ENCODE measurements around the gene PRDM2.

The PRDM2 gene

DNA sequence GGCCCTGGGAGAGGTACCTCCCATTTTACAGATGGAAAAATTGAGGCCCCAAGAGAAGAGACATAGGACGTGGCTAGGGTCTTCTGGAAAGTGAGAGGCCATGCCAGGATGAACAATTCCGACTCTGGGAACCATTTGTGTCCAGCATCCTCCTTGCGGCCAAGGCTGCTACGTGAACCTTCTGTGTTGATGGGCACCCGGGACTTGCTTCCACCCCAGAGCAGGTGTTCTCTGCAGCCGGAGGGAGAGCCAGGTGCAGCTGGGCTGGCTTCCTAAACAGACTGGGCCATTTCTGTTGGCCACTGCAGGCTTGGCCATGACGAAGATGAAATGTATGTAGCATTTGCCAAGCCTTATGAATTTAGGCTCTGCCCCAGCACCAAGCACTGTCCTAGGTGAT is 118.9 kb downstream of the PRDM2 start:
- H3K4me1 ChIP-seq (ENCODE audit: control extremely low read depth in 1 of 4, control insufficient read depth in 4 of 4, insufficient read depth in 4 of 4, low read length in 3 of 4): no peaks in the 10 kb centered on the region
- H3K27me3 ChIP-seq (replicated peaks in 2 of 5; ENCODE audit: control insufficient read depth in 4 of 5, insufficient read depth in 5 of 5, low read length in 4 of 5): no peaks in the 10 kb centered on the region
- CTCF ChIA-PET: interaction anchor here (1.1 kb wide), 1 partner anchor 10 kb away, joined by 3 read pairs; no protein-coding TSS in a partner anchor
- WGBS (ENCODE audit: insufficient coverage): 98% methylated on average over 7 of the region's 7 CpGs
- DNase-seq: no peak
- H3K9me3 ChIP-seq (ENCODE audit: control extremely low read depth in 1 of 5, control insufficient read depth in 4 of 5, insufficient read depth in 2 of 5, low read depth in 1 of 5, low read length in 4 of 5): no peaks in the 10 kb centered on the region
- H3K27ac ChIP-seq (ENCODE audit: insufficient read depth in 1 of 2, low read depth in 1 of 2, low read length in 2 of 2, poor library complexity in 1 of 2, severe bottlenecking in 2 of 2): no peak overlapping the region
- H3K4me3 ChIP-seq (ENCODE audit: control insufficient read depth in 1 of 7, extremely low read depth in 1 of 7, insufficient read depth in 4 of 7, low read depth in 2 of 7, low read length in 6 of 7): no peak overlapping the region
- peaks cover 0 to 11% (median 5%) of the 10 kb centered on the region in 4 experiments for H3K36me3 ChIP-seq (ENCODE audit: control insufficient read depth in 4 of 4, insufficient read depth in 4 of 4, low read length in 3 of 4)
- POLR2A ChIA-PET: interaction anchor here (0.6 kb wide), 1 partner anchor 105 kb away, joined by 4 read pairs; no protein-coding TSS in a partner anchor

GRCh38 chr1:13819642-13820041 is 119.7 kb downstream of the PRDM2 start:
- ChIA-PET POLR2A (no interaction called here), CTCF (interaction anchor here (1.1 kb wide), 1 partner anchor 9 kb away, joined by 3 read pairs; no protein-coding TSS in a partner anchor)
- Histone ChIP-seq H3K27ac (ENCODE audit: insufficient read depth in 1 of 2, low read depth in 1 of 2, low read length in 2 of 2, poor library complexity in 1 of 2, severe bottlenecking in 2 of 2) (no peak overlapping the region), H3K4me1 (ENCODE audit: control extremely low read depth in 1 of 4, control insufficient read depth in 4 of 4, insufficient read depth in 4 of 4, low read length in 3 of 4) (no peaks in the 10 kb centered on the region), H3K9me3 (ENCODE audit: control extremely low read depth in 1 of 5, control insufficient read depth in 4 of 5, insufficient read depth in 2 of 5, low read depth in 1 of 5, low read length in 4 of 5) (no peaks in the 10 kb centered on the region), H3K4me3 (ENCODE audit: control insufficient read depth in 1 of 7, extremely low read depth in 1 of 7, insufficient read depth in 4 of 7, low read depth in 2 of 7, low read length in 6 of 7) (no peak overlapping the region), H3K36me3 (ENCODE audit: control insufficient read depth in 4 of 4, insufficient read depth in 4 of 4, low read length in 3 of 4) (peaks cover 0 to 11% (median 5%) of the 10 kb centered on the region in 4 experiments), H3K27me3 (replicated peaks in 2 of 5; ENCODE audit: control insufficient read depth in 4 of 5, insufficient read depth in 5 of 5, low read length in 4 of 5) (no peaks in the 10 kb centered on the region)
- WGBS (ENCODE audit: insufficient coverage): 100% methylated on average over 1 of the region's 5 CpGs
- no peak for DNase-seq

GRCh38 chr1:13820055-13820454 is 120.1 kb downstream of the PRDM2 start:
- whole genome bisulfite sequencing (ENCODE audit: insufficient coverage): 96% methylated on average over 13 of the region's 13 CpGs
- Histone ChIP-seq H3K9me3 (ENCODE audit: control extremely low read depth in 1 of 5, control insufficient read depth in 4 of 5, insufficient read depth in 2 of 5, low read depth in 1 of 5, low read length in 4 of 5) (no peaks in the 10 kb centered on the region), H3K27ac (ENCODE audit: insufficient read depth in 1 of 2, low read depth in 1 of 2, low read length in 2 of 2, poor library complexity in 1 of 2, severe bottlenecking in 2 of 2) (no peak overlapping the region), H3K36me3 (ENCODE audit: control insufficient read depth in 4 of 4, insufficient read depth in 4 of 4, low read length in 3 of 4) (peaks cover 0 to 11% (median 5%) of the 10 kb centered on the region in 4 experiments), H3K27me3 (replicated peaks in 2 of 5; ENCODE audit: control insufficient read depth in 4 of 5, insufficient read depth in 5 of 5, low read length in 4 of 5) (no peaks in the 10 kb centered on the region), H3K4me3 (ENCODE audit: control insufficient read depth in 1 of 7, extremely low read depth in 1 of 7, insufficient read depth in 4 of 7, low read depth in 2 of 7, low read length in 6 of 7) (no peak overlapping the region), H3K4me1 (ENCODE audit: control extremely low read depth in 1 of 4, control insufficient read depth in 4 of 4, insufficient read depth in 4 of 4, low read length in 3 of 4) (no peaks in the 10 kb centered on the region)
- ChIA-PET POLR2A (no interaction called here), CTCF (interaction anchor here (1.1 kb wide), 1 partner anchor 8 kb away, joined by 3 read pairs; no protein-coding TSS in a partner anchor)
- no peak for DNase-seq

- Histone ChIP-seq H3K27ac (ENCODE audit: insufficient read depth in 1 of 2, low read depth in 1 of 2, low read length in 2 of 2, poor library complexity in 1 of 2, severe bottlenecking in 2 of 2) (no peak overlapping the region), H3K4me3 (ENCODE audit: control insufficient read depth in 1 of 7, extremely low read depth in 1 of 7, insufficient read depth in 4 of 7, low read depth in 2 of 7, low read length in 6 of 7) (no peak overlapping the region), H3K27me3 (replicated peaks in 2 of 5; ENCODE audit: control insufficient read depth in 4 of 5, insufficient read depth in 5 of 5, low read length in 4 of 5) (no peaks in the 10 kb centered on the region), H3K4me1 (ENCODE audit: control extremely low read depth in 1 of 4, control insufficient read depth in 4 of 4, insufficient read depth in 4 of 4, low read length in 3 of 4) (no peaks in the 10 kb centered on the region), H3K9me3 (ENCODE audit: control extremely low read depth in 1 of 5, control insufficient read depth in 4 of 5, insufficient read depth in 2 of 5, low read depth in 1 of 5, low read length in 4 of 5) (no peaks in the 10 kb centered on the region), H3K36me3 (ENCODE audit: control insufficient read depth in 4 of 4, insufficient read depth in 4 of 4, low read length in 3 of 4) (peaks cover 0 to 11% (median 5%) of the 10 kb centered on the region in 4 experiments)
- 100% methylated on average over 3 of the region's 8 CpGs for WGBS (ENCODE audit: insufficient coverage)
- ChIA-PET CTCF (no interaction called here), POLR2A (no interaction called here)
- DNase-seq: no peak
Observed at GRCh38 chr1:13820456-13820855, 120.5 kb downstream of the PRDM2 start.

DNA sequence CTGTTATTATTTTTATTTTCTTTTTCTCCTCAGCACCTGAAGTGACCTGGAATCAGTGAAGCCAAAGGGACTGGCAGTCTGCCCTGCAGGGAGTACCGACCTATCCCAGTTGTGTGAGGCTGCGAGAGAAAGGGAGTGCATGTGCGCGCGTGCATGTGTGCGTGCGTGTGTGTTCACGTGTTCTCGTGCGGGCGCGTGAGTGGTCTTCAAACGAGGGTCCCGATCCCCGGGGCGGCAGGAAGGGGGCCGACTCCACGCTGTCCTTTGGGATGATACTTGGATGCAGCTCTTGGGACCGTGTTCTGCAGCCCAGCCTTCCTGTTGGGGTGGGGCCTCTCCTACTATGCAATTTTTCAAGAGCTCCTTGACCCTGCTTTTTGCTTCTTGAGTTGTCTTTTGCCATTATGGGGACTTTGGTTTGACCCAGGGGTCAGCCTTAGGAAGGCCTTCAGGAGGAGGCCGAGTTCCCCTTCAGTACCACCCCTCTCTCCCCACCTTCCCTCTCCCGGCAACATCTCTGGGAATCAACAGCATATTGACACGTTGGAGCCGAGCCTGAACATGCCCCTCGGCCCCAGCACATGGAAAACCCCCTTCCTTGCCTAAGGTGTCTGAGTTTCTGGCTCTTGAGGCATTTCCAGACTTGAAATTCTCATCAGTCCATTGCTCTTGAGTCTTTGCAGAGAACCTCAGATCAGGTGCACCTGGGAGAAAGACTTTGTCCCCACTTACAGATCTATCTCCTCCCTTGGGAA is 123.3 kb downstream of the PRDM2 start:
- WGBS (ENCODE audit: insufficient coverage): 98% methylated on average over 21 of the region's 24 CpGs
- DNase-seq: no peak
- Histone ChIP-seq H3K27ac (ENCODE audit: insufficient read depth in 1 of 2, low read depth in 1 of 2, low read length in 2 of 2, poor library complexity in 1 of 2, severe bottlenecking in 2 of 2) (no peak overlapping the region), H3K36me3 (ENCODE audit: control insufficient read depth in 4 of 4, insufficient read depth in 4 of 4, low read length in 3 of 4) (peaks cover 0 to 11% (median 1%) of the 10 kb centered on the region in 4 experiments), H3K4me1 (ENCODE audit: control extremely low read depth in 1 of 4, control insufficient read depth in 4 of 4, insufficient read depth in 4 of 4, low read length in 3 of 4) (no peaks in the 10 kb centered on the region), H3K4me3 (ENCODE audit: control insufficient read depth in 1 of 7, extremely low read depth in 1 of 7, insufficient read depth in 4 of 7, low read depth in 2 of 7, low read length in 6 of 7) (no peak overlapping the region), H3K27me3 (replicated peaks in 2 of 5; ENCODE audit: control insufficient read depth in 4 of 5, insufficient read depth in 5 of 5, low read length in 4 of 5) (peaks cover 0 to 2% (median 0%) of the 10 kb centered on the region in 5 experiments), H3K9me3 (ENCODE audit: control extremely low read depth in 1 of 5, control insufficient read depth in 4 of 5, insufficient read depth in 2 of 5, low read depth in 1 of 5, low read length in 4 of 5) (no peaks in the 10 kb centered on the region)
- ChIA-PET CTCF (no interaction called here), POLR2A (no interaction called here)

DNA sequence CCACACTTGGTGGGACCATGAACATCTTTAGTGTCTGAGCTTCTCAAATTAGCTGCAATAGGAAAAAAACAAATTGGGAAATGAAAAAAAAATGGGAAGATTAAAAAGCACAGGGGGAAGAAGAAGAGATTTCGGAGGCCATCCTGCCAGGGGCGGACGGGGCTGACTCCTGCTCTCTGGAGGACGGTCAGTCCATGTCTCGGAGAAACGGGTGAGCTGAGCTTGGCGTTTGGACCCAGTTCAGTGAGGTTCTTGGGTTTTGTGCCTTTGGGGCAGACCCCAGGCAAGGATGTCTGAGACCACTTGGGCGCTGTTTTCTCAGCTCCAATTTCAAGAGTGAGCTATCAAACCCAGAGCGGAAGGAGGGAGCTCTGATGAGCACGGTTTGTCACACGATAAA is 123.9 kb downstream of the PRDM2 start:
- Histone ChIP-seq H3K36me3 (ENCODE audit: control insufficient read depth in 4 of 4, insufficient read depth in 4 of 4, low read length in 3 of 4) (peaks cover 0 to 11% (median 1%) of the 10 kb centered on the region in 4 experiments), H3K4me3 (ENCODE audit: control insufficient read depth in 1 of 7, extremely low read depth in 1 of 7, insufficient read depth in 4 of 7, low read depth in 2 of 7, low read length in 6 of 7) (no peak overlapping the region), H3K4me1 (ENCODE audit: control extremely low read depth in 1 of 4, control insufficient read depth in 4 of 4, insufficient read depth in 4 of 4, low read length in 3 of 4) (no peaks in the 10 kb centered on the region), H3K27ac (ENCODE audit: insufficient read depth in 1 of 2, low read depth in 1 of 2, low read length in 2 of 2, poor library complexity in 1 of 2, severe bottlenecking in 2 of 2) (no peak overlapping the region), H3K27me3 (replicated peaks in 2 of 5; ENCODE audit: control insufficient read depth in 4 of 5, insufficient read depth in 5 of 5, low read length in 4 of 5) (peaks cover 0 to 6% (median 2%) of the 10 kb centered on the region in 5 experiments), H3K9me3 (ENCODE audit: control extremely low read depth in 1 of 5, control insufficient read depth in 4 of 5, insufficient read depth in 2 of 5, low read depth in 1 of 5, low read length in 4 of 5) (no peaks in the 10 kb centered on the region)
- 94% methylated on average over 11 of the region's 11 CpGs for WGBS (ENCODE audit: insufficient coverage)
- POLR2A ChIA-PET: no interaction called here
- no peak for DNase-seq
- CTCF ChIA-PET: no interaction called here

DNA sequence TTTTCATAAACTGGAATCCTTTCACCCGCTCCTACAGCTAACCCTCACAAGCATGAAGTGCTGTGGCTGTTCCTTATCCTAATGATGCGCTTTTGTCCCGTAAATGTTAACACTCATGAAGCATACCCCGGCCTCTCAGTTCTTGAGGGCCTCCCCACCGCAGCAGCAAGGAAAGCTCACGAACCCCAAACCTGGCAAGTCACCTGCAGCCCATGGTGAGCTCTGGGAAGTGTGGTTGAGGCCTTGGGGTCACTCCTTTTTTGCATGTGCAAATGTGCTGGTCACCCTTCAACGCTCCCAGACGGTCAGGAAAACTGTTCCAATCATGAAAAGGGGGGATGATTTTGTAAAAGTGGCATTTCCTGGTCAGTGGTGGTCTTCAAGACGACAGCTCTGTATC is 124.6 kb downstream of the PRDM2 start:
- no peak overlapping the region for H3K27ac ChIP-seq (ENCODE audit: insufficient read depth in 1 of 2, low read depth in 1 of 2, low read length in 2 of 2, poor library complexity in 1 of 2, severe bottlenecking in 2 of 2)
- peaks cover 0 to 8% (median 2%) of the 10 kb centered on the region in 5 experiments for H3K27me3 ChIP-seq (replicated peaks in 2 of 5; ENCODE audit: control insufficient read depth in 4 of 5, insufficient read depth in 5 of 5, low read length in 4 of 5)
- DNase-seq: no peak
- H3K4me3 ChIP-seq (ENCODE audit: control insufficient read depth in 1 of 7, extremely low read depth in 1 of 7, insufficient read depth in 4 of 7, low read depth in 2 of 7, low read length in 6 of 7): no peak overlapping the region
- H3K4me1 ChIP-seq (ENCODE audit: control extremely low read depth in 1 of 4, control insufficient read depth in 4 of 4, insufficient read depth in 4 of 4, low read length in 3 of 4): no peaks in the 10 kb centered on the region
- ChIA-PET POLR2A (no interaction called here), CTCF (interaction anchor here (1.1 kb wide), 1 partner anchor 159 kb away, joined by 5 read pairs; no protein-coding TSS in a partner anchor)
- WGBS (ENCODE audit: insufficient coverage): 99% methylated on average over 9 of the region's 9 CpGs
- peaks cover 0 to 11% (median 1%) of the 10 kb centered on the region in 4 experiments for H3K36me3 ChIP-seq (ENCODE audit: control insufficient read depth in 4 of 4, insufficient read depth in 4 of 4, low read length in 3 of 4)
- no peaks in the 10 kb centered on the region for H3K9me3 ChIP-seq (ENCODE audit: control extremely low read depth in 1 of 5, control insufficient read depth in 4 of 5, insufficient read depth in 2 of 5, low read depth in 1 of 5, low read length in 4 of 5)
